IMR-90 (cell line): ENCODE data around the gene PCCB. TPM values are rescaled to one million over a fixed set of nuclear protein-coding genes. Genes with fewer than 3 reads are reported as not detected.

Source experiments
- ATAC-seq: fragments of 200-7000 bp; cut with Tn5 transposase; 2 replicates; pipeline ENCODE4 v1.9.1; 2020; ENCODE audit warnings: low read depth, mild to moderate bottlenecking, moderate library complexity
- BruUV-seq: library from RNA; stranded (reverse); fragments of 400-500 nt; replicated peaks from 2 replicates; lab custom pipeline; 2021; lab: Mats Ljungman, UMichigan
- CTCF ChIA-PET: fragments of 300-600 bp; formaldehyde crosslinking; extraction: SDS; loops from one replicate; lab custom pipeline; 2021; ENCODE audit warnings: antibody characterized with exemption; lab: Yijun Ruan, JAX
- POLR2A ChIA-PET: fragments of 300-600 bp; sonication (Branson Sonifier 250); formaldehyde crosslinking; loops from one replicate; lab custom pipeline; 2022; ENCODE audit warnings: antibody characterized with exemption; ENCODE audit not compliant: unreplicated experiment; lab: Charles Lee
- DNase-seq: peaks from one replicate; pipeline ENCODE4 v3.0.0; 2013
- H2AFZ ChIP-seq: replicated peaks from 2 replicates; pipeline ENCODE3; 2013; ENCODE audit warnings: low read length, mild to moderate bottlenecking; ENCODE audit not compliant: poor library complexity
- H2AK5ac ChIP-seq: 2 replicates; pipeline ENCODE4 v1.6.1; 2013; ENCODE audit warnings: low read depth, low read length, inconsistent platforms
- H2AK9ac ChIP-seq: replicated peaks from 2 replicates; pipeline ENCODE3; 2013; ENCODE audit warnings: mild to moderate bottlenecking, low read depth, low read length, moderate library complexity; ENCODE audit not compliant: poor library complexity
- H2BK120ac ChIP-seq: 2 replicates; pipeline ENCODE4 v1.6.1; 2013; ENCODE audit warnings: low read depth, low read length, inconsistent platforms
- H2BK15ac ChIP-seq: 3 replicates; pipeline ENCODE4 v1.6.1; 2013; ENCODE audit warnings: low read depth, low read length, inconsistent platforms
- H2BK20ac ChIP-seq: 2 replicates; pipeline ENCODE4 v1.6.1; 2013; ENCODE audit warnings: low read depth, mild to moderate bottlenecking, inconsistent platforms, low read length, moderate library complexity
- H2BK5ac ChIP-seq: 2 replicates; pipeline ENCODE4 v1.6.1; 2013; ENCODE audit warnings: mild to moderate bottlenecking, low read depth, low read length, inconsistent platforms; ENCODE audit not compliant: poor library complexity, severe bottlenecking
- H3K14ac ChIP-seq: replicated peaks from 2 replicates; pipeline ENCODE4 v1.6.1; 2013; ENCODE audit warnings: low read depth, low read length, inconsistent platforms
- H3K18ac ChIP-seq: 2 replicates; pipeline ENCODE4 v1.6.1; 2013; ENCODE audit warnings: low read depth, low read length, control low read depth
- H3K23ac ChIP-seq: 2 replicates; pipeline ENCODE4 v1.6.1; 2013; ENCODE audit warnings: low read depth, low read length, inconsistent platforms
- H3K27ac ChIP-seq: 2 replicates; pipeline ENCODE4 v1.5.1; 2013; ENCODE audit warnings: mild to moderate bottlenecking, control low read depth, low read length; ENCODE audit not compliant: insufficient read depth
- H3K27me3 ChIP-seq: 2 replicates; pipeline ENCODE4 v1.6.1; 2013; ENCODE audit warnings: low read length; ENCODE audit not compliant: control insufficient read depth, insufficient read depth
- H3K36me3 ChIP-seq: 2 replicates; pipeline ENCODE4 v1.6.1; 2013; ENCODE audit warnings: low read length, mixed read lengths; ENCODE audit not compliant: control insufficient read depth, insufficient read depth
- H3K4ac ChIP-seq: 2 replicates; pipeline ENCODE4 v1.6.1; 2013; ENCODE audit warnings: low read depth, low read length, inconsistent platforms
- H3K4me1 ChIP-seq: 2 replicates; pipeline ENCODE4 v1.6.1; 2013; ENCODE audit warnings: low read length, mixed read lengths; ENCODE audit not compliant: control insufficient read depth, insufficient read depth
- H3K4me2 ChIP-seq: 2 replicates; pipeline ENCODE4 v1.6.1; 2013; ENCODE audit warnings: low read depth, mild to moderate bottlenecking, control low read depth, low read length, moderate library complexity
- H3K4me3 ChIP-seq: 2 replicates; pipeline ENCODE4 v1.5.1; 2013; ENCODE audit warnings: low read depth, mild to moderate bottlenecking, control low read depth, low read length, moderate library complexity; ENCODE audit not compliant: insufficient read depth
- H3K56ac ChIP-seq: 2 replicates; pipeline ENCODE4 v1.6.1; 2013; ENCODE audit warnings: low read length, inconsistent platforms; ENCODE audit not compliant: insufficient read depth; ENCODE audit errors: extremely low read depth
- H3K79me1 ChIP-seq, 2 experiments: 2 replicates each; pipeline ENCODE4 v1.6.1; 2013; ENCODE audit warnings: low read length in 2 of 2, inconsistent platforms in 1 of 2, low read depth in 1 of 2
- H3K9ac ChIP-seq: 2 replicates; pipeline ENCODE4 v1.6.1; 2013; ENCODE audit warnings: low read depth, low read length, control low read depth
- H3K9me1 ChIP-seq: 2 replicates; pipeline ENCODE4 v1.6.1; 2013; ENCODE audit warnings: low read length, inconsistent platforms; ENCODE audit not compliant: insufficient read depth
- H3K9me3 ChIP-seq: 2 replicates; pipeline ENCODE4 v1.6.1; 2013; ENCODE audit warnings: low read length; ENCODE audit not compliant: control insufficient read depth, insufficient read depth
- H4K20me1 ChIP-seq: 2 replicates; pipeline ENCODE4 v1.6.1; 2013; ENCODE audit warnings: low read length, inconsistent platforms; ENCODE audit not compliant: insufficient read depth
- H4K5ac ChIP-seq: 2 replicates; pipeline ENCODE4 v1.6.1; 2013; ENCODE audit warnings: mild to moderate bottlenecking, low read depth, low read length, control low read depth
- H4K8ac ChIP-seq, 2 experiments: 2 replicates each; pipeline ENCODE4 v1.6.1; 2013; ENCODE audit warnings: low read depth in 2 of 2, low read length in 2 of 2, control low read depth in 1 of 2, inconsistent platforms in 1 of 2
- H4K91ac ChIP-seq: 2 replicates; pipeline ENCODE4 v1.6.1; 2013; ENCODE audit warnings: low read depth, low read length, inconsistent platforms; ENCODE audit not compliant: insufficient read depth
- BHLHE40 ChIP-seq: fragments of 150-350 bp; IDR thresholded peaks from 2 replicates; pipeline ENCODE4 v1.6.1; 2016; ENCODE audit warnings: mild to moderate bottlenecking, low read depth, low read length
- CTCF ChIP-seq: conservative IDR thresholded peaks from 2 replicates; pipeline ENCODE4 v1.5.1; 2012; ENCODE audit warnings: mild to moderate bottlenecking, low read depth, low read length, improper control_type of control experiment
- ELK1 ChIP-seq: fragments of 150-350 bp; IDR thresholded peaks from 2 replicates; pipeline ENCODE4 v1.6.1; 2016; ENCODE audit warnings: low read depth, mild to moderate bottlenecking, low read length, moderate library complexity, borderline replicate concordance
- MAFK ChIP-seq: IDR thresholded peaks from 2 replicates; pipeline ENCODE4 v1.6.1; 2012; ENCODE audit warnings: low read depth, low read length, improper control_type of control experiment
- MXI1 ChIP-seq: IDR thresholded peaks from 2 replicates; pipeline ENCODE4 v1.6.1; 2012; ENCODE audit warnings: low read depth, mild to moderate bottlenecking, low read length, moderate library complexity, borderline replicate concordance
- POLR2A ChIP-seq: IDR thresholded peaks from 2 replicates; pipeline ENCODE4 v1.6.1; 2012; ENCODE audit warnings: mild to moderate bottlenecking, low read depth, low read length
- RCOR1 ChIP-seq: IDR thresholded peaks from 2 replicates; pipeline ENCODE4 v1.6.1; 2012; ENCODE audit warnings: mild to moderate bottlenecking, low read length, improper control_type of control experiment; ENCODE audit not compliant: insufficient replicate concordance
- USF2 ChIP-seq: fragments of 150-350 bp; IDR thresholded peaks from 2 replicates; pipeline ENCODE4 v1.6.1; 2017; ENCODE audit warnings: mild to moderate bottlenecking, antibody characterized with exemption, low read length, low read depth
- WGBS, 2 experiments: methylation state at CpG; one replicate each; pipeline versions ENCODE4 v1.1.5 to v1.1.7; 2013; ENCODE audit warnings: missing lambda C conversion rate in 2 of 2; ENCODE audit not compliant: insufficient read length in 1 of 2; ENCODE audit errors: extremely low coverage in 2 of 2; 5-methylcytosine and 5-hydroxymethylcytosine counted together
- dilution Hi-C: fragments of 300-500 bp; cut with HindIII; formaldehyde crosslinking; loops from one replicate; pipeline ENCODE4 v1.14.3; 2018; ENCODE audit warnings: low sequenced_read_pairs; ENCODE audit not compliant: unreplicated experiment
- in situ Hi-C: fragments of 300-500 bp; cut with MboI; formaldehyde crosslinking; loops from 3 replicates; pipeline ENCODE4 v1.14.3; 2019; ENCODE audit warnings: low sequenced_read_pairs, inconsistent platforms, mixed read lengths
- intact Hi-C: fragments of 100-400 bp; cut with micrococcal nuclease; formaldehyde crosslinking; loops from 2 replicates; pipeline ENCODE4 v1.10.0; 2022
- polyA plus RNA-seq, 3 experiments: library from polyadenylated mRNA; depleted of rRNA; stranded (reverse); fragments of >200 nt; gene quantifications; 2 replicates each; pipeline ENCODE4 v1.2.3, GENCODE V29; 2012; ENCODE audit warnings: low replicate concordance in 1 of 3
- total RNA-seq: library from RNA; depleted of rRNA; stranded (reverse); fragments of >200 nt; gene quantifications from 2 replicates; pipeline ENCODE4 v1.2.3, GENCODE V29; 2012

PCCB gene
- total and polyA plus RNA-seq, 2 of the 4 experiments (the other 2 are of a cell fraction) = 40.5 to 76.2 TPM

GRCh38 chr3:136300444-136300843, 50.3 kb downstream of the PCCB start:
- no TSS peak for BruUV-seq
- Histone ChIP-seq H3K56ac (no peak overlapping the region), H3K4me1 (no peaks in the 10 kb centered on the region), H3K36me3 (peaks cover 15% of the 10 kb centered on the region), H2AK5ac (no peak overlapping the region), H3K27ac (no peak overlapping the region), H3K9me1 (0 out of 2 replicates have a peak, but pooled peaks cover 3% of the 10 kb centered on the region), H3K4ac (no peak overlapping the region), H3K9ac (no peak overlapping the region), H2BK20ac (no peak overlapping the region), H2AK9ac (no peak overlapping the region), H3K4me2 (no peak overlapping the region), H3K9me3 (no peaks in the 10 kb centered on the region), H3K14ac (no peak overlapping the region), H3K18ac (no peak overlapping the region), H4K8ac (no peak overlapping the region), H2AFZ (no peak overlapping the region), H4K5ac (no peak overlapping the region), H3K4me3 (no peak overlapping the region), H3K23ac (no peak overlapping the region), H3K27me3 (no peaks in the 10 kb centered on the region), H2BK5ac (no peak overlapping the region), H2BK15ac (no peak overlapping the region), H4K20me1 (no peaks in the 10 kb centered on the region), H2BK120ac (no peak overlapping the region), H3K79me1 (0 out of 4 replicates have a peak, but pooled peaks cover 0 to 2% of the 10 kb centered on the region in 2 experiments), H4K91ac (no peak overlapping the region)
- ATAC-seq (no peak), DNase-seq (no peak)
- CTCF ChIA-PET = interaction anchor here (0.6 to 1.0 kb wide), 2 partner anchors 12 to 230 kb away, joined by 3 to 5 read pairs; no protein-coding TSS in a partner anchor
- no peak for TF ChIP-seq USF2
- TF ChIP-seq RCOR1 = no peak
- no peak for TF ChIP-seq CTCF
- no peak for TF ChIP-seq POLR2A
- no peak for TF ChIP-seq BHLHE40
- no peak for TF ChIP-seq MXI1
- no peak for TF ChIP-seq MAFK
- TF ChIP-seq ELK1 = no peak
- no CpG with 5 or more reads among the region's 2 CpGs for WGBS, 2 experiments
- POLR2A ChIA-PET = no interaction called here
- dilution Hi-C loops (no loop called here), intact Hi-C loops (no loop called here), in situ Hi-C loops (loop anchor here (5.0 to 10.0 kb wide), 3 partner anchors 226 to 712 kb away; partner anchors contain the start of gene STAG1)
